Stimulated activated memory B cell treated with anti-CD40 and anti-IgM and Interleukin-4, amounts not matched to agents 10 μg/mL and 1 μg/mL and 100 μg/mL, for 72 hours (primary cell): Measurements from ENCODE around the gene ATAD1.

Source experiments
- ATAC-seq: fragments of 150-1000 bp; cut with Tn5 transposase; 2 replicates; pipeline ENCODE4 v1.10.0; 2021
- H3K27ac Mint-ChIP-seq: one replicate; pipeline ENCODE4 v1.8.0; 2022; ENCODE audit warnings: mild to moderate bottlenecking, mixed read lengths
- H3K27me3 Mint-ChIP-seq: one replicate; pipeline ENCODE4 v1.8.0; 2022; ENCODE audit warnings: mixed read lengths
- H3K36me3 Mint-ChIP-seq: one replicate; pipeline ENCODE4 v1.8.0; 2022; ENCODE audit warnings: mixed read lengths
- H3K4me1 Mint-ChIP-seq: one replicate; pipeline ENCODE4 v1.8.0; 2022; ENCODE audit warnings: mixed read lengths
- H3K4me3 Mint-ChIP-seq: one replicate; pipeline ENCODE4 v1.8.0; 2022; ENCODE audit warnings: mild to moderate bottlenecking, moderate library complexity, mixed read lengths
- H3K9me3 Mint-ChIP-seq: one replicate; pipeline ENCODE4 v1.8.0; 2022; ENCODE audit warnings: mixed read lengths

The ATAD1 gene

GRCh38 chr10:87798082-87798481 lies 19.9 kb downstream of the ATAD1 start:
- Mint-ChIP-seq H3K9me3 (peaks cover 4% of the 10 kb centered on the region), H3K27ac (peak overlapping the region; percentile 38), H3K4me1 (peaks cover 41% of the 10 kb centered on the region), H3K4me3 (no peak overlapping the region), H3K27me3 (no peaks in the 10 kb centered on the region), H3K36me3 (peaks cover 57% of the 10 kb centered on the region)
- no peak for ATAC-seq

- no peaks in the 10 kb centered on the region for H3K9me3 Mint-ChIP-seq
- peak overlapping the region; percentile 69 for H3K27ac Mint-ChIP-seq
- peaks cover 43% of the 10 kb centered on the region for H3K36me3 Mint-ChIP-seq
- H3K4me1 Mint-ChIP-seq = peaks cover 51% of the 10 kb centered on the region
- ATAC-seq = peak; percentile 77
- H3K27me3 Mint-ChIP-seq = no peaks in the 10 kb centered on the region
- H3K4me3 Mint-ChIP-seq = peak overlapping the region; percentile 38
Measured at GRCh38 chr10:87794285-87794684, 23.7 kb downstream of the ATAD1 start.

- no peak for ATAC-seq
- H3K9me3 Mint-ChIP-seq = no peaks in the 10 kb centered on the region
- H3K27me3 Mint-ChIP-seq = no peaks in the 10 kb centered on the region
- H3K4me1 Mint-ChIP-seq = peaks cover 30% of the 10 kb centered on the region
- no peak overlapping the region for H3K4me3 Mint-ChIP-seq
- no peak overlapping the region for H3K27ac Mint-ChIP-seq
- peaks cover 44% of the 10 kb centered on the region for H3K36me3 Mint-ChIP-seq
Measured at GRCh38 chr10:87790185-87790584, 27.8 kb downstream of the ATAD1 start.

GRCh38 chr10:87786421-87786820 lies 31.6 kb downstream of the ATAD1 start:
- Mint-ChIP-seq H3K27me3 (no peaks in the 10 kb centered on the region), H3K4me3 (no peak overlapping the region), H3K4me1 (peaks cover 8% of the 10 kb centered on the region), H3K27ac (no peak overlapping the region), H3K36me3 (peaks cover 43% of the 10 kb centered on the region), H3K9me3 (no peaks in the 10 kb centered on the region)
- ATAC-seq = no peak

GRCh38 chr10:87782721-87783120 lies 35.3 kb downstream of the ATAD1 start:
- Mint-ChIP-seq H3K4me1 (peaks cover 8% of the 10 kb centered on the region), H3K4me3 (no peak overlapping the region), H3K9me3 (no peaks in the 10 kb centered on the region), H3K36me3 (peaks cover 44% of the 10 kb centered on the region), H3K27ac (no peak overlapping the region), H3K27me3 (no peaks in the 10 kb centered on the region)
- no peak for ATAC-seq

- Mint-ChIP-seq H3K4me3 (no peak overlapping the region), H3K27ac (no peak overlapping the region), H3K4me1 (peaks cover 8% of the 10 kb centered on the region), H3K27me3 (no peaks in the 10 kb centered on the region), H3K9me3 (no peaks in the 10 kb centered on the region), H3K36me3 (peaks cover 44% of the 10 kb centered on the region)
- no peak for ATAC-seq
Measured at GRCh38 chr10:87781545-87781944, 36.5 kb downstream of the ATAD1 start.

GRCh38 chr10:87776328-87776727 lies 41.7 kb downstream of the ATAD1 start:
- peaks cover 6% of the 10 kb centered on the region for H3K4me1 Mint-ChIP-seq
- no peaks in the 10 kb centered on the region for H3K27me3 Mint-ChIP-seq
- no peaks in the 10 kb centered on the region for H3K9me3 Mint-ChIP-seq
- peak overlapping the region; percentile 50 for H3K27ac Mint-ChIP-seq
- no peak overlapping the region for H3K4me3 Mint-ChIP-seq
- H3K36me3 Mint-ChIP-seq = peaks cover 42% of the 10 kb centered on the region
- ATAC-seq = no peak

- Mint-ChIP-seq H3K27ac (peak overlapping the region; percentile 50), H3K4me1 (peaks cover 6% of the 10 kb centered on the region), H3K27me3 (no peaks in the 10 kb centered on the region), H3K9me3 (no peaks in the 10 kb centered on the region), H3K36me3 (peaks cover 36% of the 10 kb centered on the region), H3K4me3 (no peak overlapping the region)
- no peak for ATAC-seq
Measured at GRCh38 chr10:87775766-87776165, 42.3 kb downstream of the ATAD1 start.

- no peaks in the 10 kb centered on the region for H3K9me3 Mint-ChIP-seq
- no peaks in the 10 kb centered on the region for H3K27me3 Mint-ChIP-seq
- H3K27ac Mint-ChIP-seq = no peak overlapping the region
- H3K4me1 Mint-ChIP-seq = peaks cover 6% of the 10 kb centered on the region
- no peak for ATAC-seq
- H3K4me3 Mint-ChIP-seq = no peak overlapping the region
- H3K36me3 Mint-ChIP-seq = peaks cover 47% of the 10 kb centered on the region
Measured at GRCh38 chr10:87771871-87772500, 46.0 kb downstream of the ATAD1 start.

GRCh38 chr10:87767253-87767652 lies 50.8 kb downstream of the ATAD1 start:
- H3K36me3 Mint-ChIP-seq = peaks cover 44% of the 10 kb centered on the region
- no peak overlapping the region for H3K4me3 Mint-ChIP-seq
- no peak overlapping the region for H3K27ac Mint-ChIP-seq
- no peaks in the 10 kb centered on the region for H3K27me3 Mint-ChIP-seq
- no peak for ATAC-seq
- no peaks in the 10 kb centered on the region for H3K9me3 Mint-ChIP-seq
- H3K4me1 Mint-ChIP-seq = no peaks in the 10 kb centered on the region

GRCh38 chr10:87765666-87766376 lies 52.2 kb downstream of the ATAD1 start:
- no peaks in the 10 kb centered on the region for H3K4me1 Mint-ChIP-seq
- no peak for ATAC-seq
- no peak overlapping the region for H3K4me3 Mint-ChIP-seq
- peaks cover 44% of the 10 kb centered on the region for H3K36me3 Mint-ChIP-seq
- no peak overlapping the region for H3K27ac Mint-ChIP-seq
- no peaks in the 10 kb centered on the region for H3K9me3 Mint-ChIP-seq
- H3K27me3 Mint-ChIP-seq = no peaks in the 10 kb centered on the region

- peaks cover 46% of the 10 kb centered on the region for H3K36me3 Mint-ChIP-seq
- no peak for ATAC-seq
- H3K27ac Mint-ChIP-seq = no peak overlapping the region
Measured at GRCh38 chr10:87764072-87764934, 53.7 kb downstream of the ATAD1 start.

GRCh38 chr10:87763086-87763861 lies 54.8 kb downstream of the ATAD1 start:
- no peak for ATAC-seq
- Mint-ChIP-seq H3K36me3 (peaks cover 41% of the 10 kb centered on the region), H3K4me1 (no peaks in the 10 kb centered on the region), H3K27ac (no peak overlapping the region), H3K4me3 (no peak overlapping the region), H3K9me3 (no peaks in the 10 kb centered on the region), H3K27me3 (no peaks in the 10 kb centered on the region)

More at GRCh38 chr10:87764072-87764934, 53.7 kb downstream of the ATAD1 start:
- Mint-ChIP-seq H3K4me1 (no peaks in the 10 kb centered on the region), H3K4me3 (no peak overlapping the region), H3K9me3 (no peaks in the 10 kb centered on the region), H3K27me3 (no peaks in the 10 kb centered on the region)

- ATAC-seq = peak; percentile 53
- Mint-ChIP-seq H3K27me3 (no peaks in the 10 kb centered on the region), H3K4me3 (no peak overlapping the region), H3K4me1 (no peaks in the 10 kb centered on the region), H3K27ac (no peak overlapping the region), H3K36me3 (peaks cover 37% of the 10 kb centered on the region), H3K9me3 (no peaks in the 10 kb centered on the region)
Measured at GRCh38 chr10:87761892-87762291, 56.1 kb downstream of the ATAD1 start.

GRCh38 chr10:87761153-87761552 lies 56.9 kb downstream of the ATAD1 start:
- H3K4me3 Mint-ChIP-seq = no peak overlapping the region
- no peaks in the 10 kb centered on the region for H3K4me1 Mint-ChIP-seq
- ATAC-seq = no peak
- H3K9me3 Mint-ChIP-seq = no peaks in the 10 kb centered on the region
- H3K36me3 Mint-ChIP-seq = peaks cover 36% of the 10 kb centered on the region
- no peaks in the 10 kb centered on the region for H3K27me3 Mint-ChIP-seq
- H3K27ac Mint-ChIP-seq = no peak overlapping the region
